GM18873 (cell line): ENCODE data around the gene TOMM70.
A peak's percentile ranks its signal among the peaks of the same experiment; 100 is the strongest.

Experiments used
- ATAC-seq: cut with Tn5 transposase; IDR thresholded peaks from one replicate; pipeline ENCODE4 v1.9.1; 2021; ENCODE audit warnings: mild to moderate bottlenecking, moderate library complexity, moderate number of reproducible peaks; ENCODE audit not compliant: unreplicated experiment, low FRiP score

TOMM70 gene

GRCh38 chr3:100412912-100413590, 12.2 kb upstream of the TOMM70 start:
- no peak for ATAC-seq

GRCh38 chr3:100411091-100411982, 10.4 kb upstream of the TOMM70 start:
- ATAC-seq = no peak

GRCh38 chr3:100407977-100408532, 7.2 kb upstream of the TOMM70 start:
- no peak for ATAC-seq

GRCh38 chr3:100407164-100407563, 6.3 kb upstream of the TOMM70 start:
- ATAC-seq = no peak

GRCh38 chr3:100404250-100404548, 3.3 kb upstream of the TOMM70 start:
- ATAC-seq = no peak

- ATAC-seq = no peak
Measured at GRCh38 chr3:100403362-100404249, 2.7 kb upstream of the TOMM70 start.

GRCh38 chr3:100402891-100403290, 2.0 kb upstream of the TOMM70 start:
- no peak for ATAC-seq

- ATAC-seq = no peak
Measured at GRCh38 chr3:100402256-100402655, 1.4 kb upstream of the TOMM70 start.

- ATAC-seq = peak; percentile 16
Measured at GRCh38 chr3:100401674-100402041, 769 bp upstream of the TOMM70 start.

- peak; percentile 7 for ATAC-seq
Measured at GRCh38 chr3:100400419-100400779, 490 bp downstream of the TOMM70 start.

GRCh38 chr3:100399341-100400071, 1.4 kb downstream of the TOMM70 start:
- no peak for ATAC-seq

- no peak for ATAC-seq
Measured at GRCh38 chr3:100396967-100397366, 3.9 kb downstream of the TOMM70 start.

GRCh38 chr3:100395679-100396431, 5.0 kb downstream of the TOMM70 start:
- ATAC-seq = no peak

GRCh38 chr3:100389025-100389424, 11.9 kb downstream of the TOMM70 start:
- no peak for ATAC-seq

GRCh38 chr3:100386437-100387074, 14.3 kb downstream of the TOMM70 start:
- ATAC-seq = no peak

- no peak for ATAC-seq
Measured at GRCh38 chr3:100384733-100385525, 16.0 kb downstream of the TOMM70 start.

- ATAC-seq = no peak
Measured at GRCh38 chr3:100376301-100376700, 24.6 kb downstream of the TOMM70 start.

GRCh38 chr3:100374521-100374920, 26.4 kb downstream of the TOMM70 start:
- no peak for ATAC-seq
